HepG2 (cell line): ENCODE measurements around the gene KCTD13. TPM values are rescaled to one million over a fixed set of nuclear protein-coding genes. Genes with fewer than 3 reads are reported as not detected.

Experiments used
- CEBPG ChIP-seq: IDR thresholded peaks from 2 replicates; pipeline ENCODE4 v1.6.1; 2016
- FLYWCH1 ChIP-seq: sonication (generic); formaldehyde crosslinking; IDR thresholded peaks from 2 replicates; pipeline ENCODE4 v1.8.1; 2023; ENCODE audit warnings: mild to moderate bottlenecking, missing genetic modification reagents
- KDM1A ChIP-seq: IDR thresholded peaks from 2 replicates; pipeline ENCODE4 v1.6.1; 2016; ENCODE audit warnings: missing compliant biosample characterization
- MXI1 ChIP-seq: IDR thresholded peaks from 3 replicates; pipeline ENCODE4 v1.6.1; 2012; ENCODE audit warnings: low read depth, low read length, inconsistent platforms, borderline replicate concordance
- NFYC ChIP-seq: IDR thresholded peaks from 2 replicates; pipeline ENCODE4 v1.6.1; 2016; ENCODE audit warnings: missing genetic modification reagents, missing compliant biosample characterization
- NR1H2 ChIP-seq: sonication (generic); formaldehyde crosslinking; IDR thresholded peaks from 2 replicates; pipeline ENCODE4 v1.8.1; 2022; ENCODE audit warnings: low read depth, missing genetic modification reagents, borderline replicate concordance
- SMARCC2 ChIP-seq: fragments of 450-650 bp; IDR thresholded peaks from 2 replicates; pipeline ENCODE4 v1.6.1; 2017; ENCODE audit warnings: antibody characterized with exemption, mild to moderate bottlenecking
- SP2 ChIP-seq: sonication (generic); formaldehyde crosslinking; IDR thresholded peaks from 2 replicates; pipeline ENCODE4 v1.5.1; 2020; ENCODE audit warnings: mild to moderate bottlenecking, missing genetic modification reagents
- TRIM22 ChIP-seq: fragments of 450-650 bp; IDR thresholded peaks from 2 replicates; pipeline ENCODE4 v1.6.1; 2017
- YEATS4 ChIP-seq: sonication (generic); formaldehyde crosslinking; IDR thresholded peaks from 2 replicates; pipeline ENCODE4 v1.4.0; 2020; ENCODE audit warnings: missing genetic modification reagents, borderline replicate concordance
- ZFP90 ChIP-seq: sonication (generic); formaldehyde crosslinking; IDR thresholded peaks from 2 replicates; pipeline ENCODE4 v1.8.0; 2022; ENCODE audit warnings: missing genetic modification reagents, mild to moderate bottlenecking, inconsistent platforms, borderline replicate concordance
- ZNF770 ChIP-seq: sonication (generic); formaldehyde crosslinking; IDR thresholded peaks from 2 replicates; pipeline ENCODE4 v1.5.0; 2020; ENCODE audit warnings: mild to moderate bottlenecking, missing genetic modification reagents
- polyA plus RNA-seq, 8 experiments: library from polyadenylated mRNA; depleted of rRNA in 3 of 8; stranded (reverse) in 7 of 8; unstranded in 1 of 8; fragments of >200 nt; fragmentation: Illumina TruSeq in 4 of 8; extraction: Trizol in 4 of 8; gene quantifications; 2 replicates each; pipeline versions ENCODE4 v1.2.1 to v1.2.3, GENCODE V29; 2011 to 2016; ENCODE audit warnings: low read depth in 4 of 8, missing spikeins in 1 of 8, mixed read lengths in 1 of 8; ENCODE audit not compliant: insufficient read depth in 1 of 8
- total RNA-seq, 5 experiments: library from RNA; depleted of rRNA; stranded (reverse); fragments of >200 nt; fragmentation: Illumina TruSeq; extraction: Trizol; gene quantifications; 2 replicates each; pipeline ENCODE4 v1.2.3, GENCODE V29; 2016; ENCODE audit warnings: low read depth in 1 of 5
- TF ChIP-seq, protein P1 (sequence below): sonication (generic); formaldehyde crosslinking; IDR thresholded peaks from 2 replicates; pipeline ENCODE4 v1.8.1; 2023; ENCODE audit warnings: mild to moderate bottlenecking, moderate library complexity, missing genetic modification reagents
- TF ChIP-seq, protein P2 (sequence below): sonication (generic); formaldehyde crosslinking; IDR thresholded peaks from 2 replicates; pipeline ENCODE4 v1.4.0; 2020; ENCODE audit warnings: low read depth, mild to moderate bottlenecking, missing genetic modification reagents
- TF ChIP-seq, protein P3 (sequence below): sonication (generic); formaldehyde crosslinking; IDR thresholded peaks from 2 replicates; pipeline ENCODE4 v1.8.1; 2023; ENCODE audit warnings: missing genetic modification reagents, inconsistent platforms, borderline replicate concordance
- TF ChIP-seq, protein P4 (sequence below): sonication (generic); formaldehyde crosslinking; IDR thresholded peaks from 2 replicates; pipeline ENCODE4 v1.4.0; 2020; ENCODE audit warnings: low read depth, missing genetic modification reagents

KCTD13 gene
- total and polyA plus RNA-seq, 2 of the 13 experiments (the other 11 are each of a cell fraction or from before 2014, with no cell fraction given) = 6.3 to 14.7 TPM

GRCh38 chr16:29961479-29962343 lies 35.7 kb upstream of the KCTD13 start, which contains the start of gene TMEM219 (continued):
- peak; percentile 43; the same call in 1 of the 2 replicates for TF ChIP-seq ZNF770 (CRISPR knock-in tag)
- TF ChIP-seq SP2 (CRISPR knock-in tag) = 0 out of 2 replicates have a peak, but pooled peaks have one; percentile 0
- TF ChIP-seq, protein P1, sequence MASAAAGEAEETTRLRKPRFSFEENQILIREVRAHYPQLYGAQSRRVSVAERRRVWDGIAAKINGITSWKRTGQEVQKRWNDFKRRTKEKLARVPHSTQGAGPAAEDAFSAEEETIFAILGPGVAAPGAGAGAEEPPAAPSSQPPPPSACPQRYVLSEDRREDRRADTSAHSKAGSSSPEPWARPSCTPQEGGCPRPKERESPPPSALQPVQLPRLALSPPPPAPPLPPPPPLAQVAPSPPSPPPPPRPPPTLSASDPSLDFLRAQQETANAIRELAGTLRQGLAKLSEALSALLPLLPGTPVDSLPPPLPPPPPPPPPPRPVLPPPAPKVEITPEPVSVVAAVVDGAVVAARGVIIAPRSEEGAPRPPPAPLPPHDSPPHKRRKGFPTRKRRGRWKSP (CRISPR knock-in tag) = peak; percentile 70; the same call in 1 of the 2 replicates
- TF ChIP-seq, protein P2, sequence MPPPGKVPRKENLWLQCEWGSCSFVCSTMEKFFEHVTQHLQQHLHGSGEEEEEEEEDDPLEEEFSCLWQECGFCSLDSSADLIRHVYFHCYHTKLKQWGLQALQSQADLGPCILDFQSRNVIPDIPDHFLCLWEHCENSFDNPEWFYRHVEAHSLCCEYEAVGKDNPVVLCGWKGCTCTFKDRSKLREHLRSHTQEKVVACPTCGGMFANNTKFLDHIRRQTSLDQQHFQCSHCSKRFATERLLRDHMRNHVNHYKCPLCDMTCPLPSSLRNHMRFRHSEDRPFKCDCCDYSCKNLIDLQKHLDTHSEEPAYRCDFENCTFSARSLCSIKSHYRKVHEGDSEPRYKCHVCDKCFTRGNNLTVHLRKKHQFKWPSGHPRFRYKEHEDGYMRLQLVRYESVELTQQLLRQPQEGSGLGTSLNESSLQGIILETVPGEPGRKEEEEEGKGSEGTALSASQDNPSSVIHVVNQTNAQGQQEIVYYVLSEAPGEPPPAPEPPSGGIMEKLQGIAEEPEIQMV (CRISPR knock-in tag) = 0 out of 2 replicates have a peak, but pooled peaks have one; percentile 1
- no peak for TF ChIP-seq SMARCC2
- TF ChIP-seq, protein P3, sequence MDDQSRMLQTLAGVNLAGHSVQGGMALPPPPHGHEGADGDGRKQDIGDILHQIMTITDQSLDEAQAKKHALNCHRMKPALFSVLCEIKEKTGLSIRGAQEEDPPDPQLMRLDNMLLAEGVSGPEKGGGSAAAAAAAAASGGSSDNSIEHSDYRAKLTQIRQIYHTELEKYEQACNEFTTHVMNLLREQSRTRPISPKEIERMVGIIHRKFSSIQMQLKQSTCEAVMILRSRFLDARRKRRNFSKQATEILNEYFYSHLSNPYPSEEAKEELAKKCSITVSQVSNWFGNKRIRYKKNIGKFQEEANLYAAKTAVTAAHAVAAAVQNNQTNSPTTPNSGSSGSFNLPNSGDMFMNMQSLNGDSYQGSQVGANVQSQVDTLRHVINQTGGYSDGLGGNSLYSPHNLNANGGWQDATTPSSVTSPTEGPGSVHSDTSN (CRISPR knock-in tag) = no peak
- TF ChIP-seq TRIM22 = no peak
- TF ChIP-seq ZFP90 (CRISPR knock-in tag) = no peak; the same call in none of the 2 replicates
- no peak for TF ChIP-seq NR1H2 (CRISPR knock-in tag)
- TF ChIP-seq, protein P4, sequence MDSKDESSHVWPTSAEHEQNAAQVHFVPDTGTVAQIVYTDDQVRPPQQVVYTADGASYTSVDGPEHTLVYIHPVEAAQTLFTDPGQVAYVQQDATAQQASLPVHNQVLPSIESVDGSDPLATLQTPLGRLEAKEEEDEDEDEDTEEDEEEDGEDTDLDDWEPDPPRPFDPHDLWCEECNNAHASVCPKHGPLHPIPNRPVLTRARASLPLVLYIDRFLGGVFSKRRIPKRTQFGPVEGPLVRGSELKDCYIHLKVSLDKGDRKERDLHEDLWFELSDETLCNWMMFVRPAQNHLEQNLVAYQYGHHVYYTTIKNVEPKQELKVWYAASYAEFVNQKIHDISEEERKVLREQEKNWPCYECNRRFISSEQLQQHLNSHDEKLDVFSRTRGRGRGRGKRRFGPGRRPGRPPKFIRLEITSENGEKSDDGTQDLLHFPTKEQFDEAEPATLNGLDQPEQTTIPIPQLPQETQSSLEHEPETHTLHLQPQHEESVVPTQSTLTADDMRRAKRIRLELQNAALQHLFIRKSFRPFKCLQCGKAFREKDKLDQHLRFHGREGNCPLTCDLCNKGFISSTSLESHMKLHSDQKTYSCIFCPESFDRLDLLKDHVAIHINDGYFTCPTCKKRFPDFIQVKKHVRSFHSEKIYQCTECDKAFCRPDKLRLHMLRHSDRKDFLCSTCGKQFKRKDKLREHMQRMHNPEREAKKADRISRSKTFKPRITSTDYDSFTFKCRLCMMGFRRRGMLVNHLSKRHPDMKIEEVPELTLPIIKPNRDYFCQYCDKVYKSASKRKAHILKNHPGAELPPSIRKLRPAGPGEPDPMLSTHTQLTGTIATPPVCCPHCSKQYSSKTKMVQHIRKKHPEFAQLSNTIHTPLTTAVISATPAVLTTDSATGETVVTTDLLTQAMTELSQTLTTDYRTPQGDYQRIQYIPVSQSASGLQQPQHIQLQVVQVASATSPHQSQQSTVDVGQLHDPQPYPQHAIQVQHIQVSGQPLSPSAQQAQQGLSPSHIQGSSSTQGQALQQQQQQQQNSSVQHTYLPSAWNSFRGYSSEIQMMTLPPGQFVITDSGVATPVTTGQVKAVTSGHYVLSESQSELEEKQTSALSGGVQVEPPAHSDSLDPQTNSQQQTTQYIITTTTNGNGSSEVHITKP (CRISPR knock-in tag) = peak; percentile 98
- TF ChIP-seq FLYWCH1 (CRISPR knock-in tag) = peak; percentile 51; the same call in 1 of the 2 replicates
- no peak for TF ChIP-seq NFYC (CRISPR knock-in tag)
- no peak for TF ChIP-seq KDM1A (CRISPR knock-in tag)
- TF ChIP-seq MXI1 = peak; percentile 88; the same call in 2 of the 3 replicates
- TF ChIP-seq YEATS4 (CRISPR knock-in tag) = 0 out of 2 replicates have a peak, but pooled peaks have one; percentile 10
- peak; percentile 8 for TF ChIP-seq CEBPG
